KBM-7 (cell line): ENCODE data around the gene ICAM2.

Experiments used
- DNase-seq: peaks from one replicate; pipeline ENCODE4 v3.0.0-alpha.2; 2015
- in situ Hi-C: fragments of 300-500 bp; cut with MboI; formaldehyde crosslinking; loops from 2 replicates; pipeline ENCODE4 v1.14.3; 2020; ENCODE audit warnings: low sequenced_read_pairs, low pct_unique_long_range_greater_than_20kb, mixed read lengths

The ICAM2 gene

DNA sequence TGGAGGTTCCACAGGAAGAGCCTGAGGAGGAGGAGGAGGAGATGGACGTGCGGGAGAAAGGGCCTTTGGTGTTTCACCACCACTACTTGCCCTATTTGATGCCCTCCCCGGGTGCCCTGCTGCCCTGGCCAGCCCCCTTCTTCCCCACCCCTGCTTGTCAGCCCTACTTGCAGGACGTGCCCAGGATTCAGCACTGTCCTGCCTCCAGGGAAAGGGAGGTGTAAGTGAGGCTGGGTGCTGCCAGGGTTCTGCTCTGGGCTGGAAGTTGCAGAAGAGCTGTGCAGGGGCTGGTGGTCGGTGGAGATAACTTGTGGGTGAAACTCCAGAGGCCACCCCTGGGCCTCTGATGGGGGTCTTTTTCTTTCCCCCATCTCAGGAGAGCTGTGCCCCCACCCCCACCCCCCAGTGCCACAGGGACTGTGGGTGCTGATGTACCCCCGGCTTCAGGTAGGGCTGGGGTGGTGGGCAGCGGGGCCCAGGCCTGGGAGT is 19.3 kb downstream of the ICAM2 start:
- in situ Hi-C loops = no loop called here
- no peak for DNase-seq

DNA sequence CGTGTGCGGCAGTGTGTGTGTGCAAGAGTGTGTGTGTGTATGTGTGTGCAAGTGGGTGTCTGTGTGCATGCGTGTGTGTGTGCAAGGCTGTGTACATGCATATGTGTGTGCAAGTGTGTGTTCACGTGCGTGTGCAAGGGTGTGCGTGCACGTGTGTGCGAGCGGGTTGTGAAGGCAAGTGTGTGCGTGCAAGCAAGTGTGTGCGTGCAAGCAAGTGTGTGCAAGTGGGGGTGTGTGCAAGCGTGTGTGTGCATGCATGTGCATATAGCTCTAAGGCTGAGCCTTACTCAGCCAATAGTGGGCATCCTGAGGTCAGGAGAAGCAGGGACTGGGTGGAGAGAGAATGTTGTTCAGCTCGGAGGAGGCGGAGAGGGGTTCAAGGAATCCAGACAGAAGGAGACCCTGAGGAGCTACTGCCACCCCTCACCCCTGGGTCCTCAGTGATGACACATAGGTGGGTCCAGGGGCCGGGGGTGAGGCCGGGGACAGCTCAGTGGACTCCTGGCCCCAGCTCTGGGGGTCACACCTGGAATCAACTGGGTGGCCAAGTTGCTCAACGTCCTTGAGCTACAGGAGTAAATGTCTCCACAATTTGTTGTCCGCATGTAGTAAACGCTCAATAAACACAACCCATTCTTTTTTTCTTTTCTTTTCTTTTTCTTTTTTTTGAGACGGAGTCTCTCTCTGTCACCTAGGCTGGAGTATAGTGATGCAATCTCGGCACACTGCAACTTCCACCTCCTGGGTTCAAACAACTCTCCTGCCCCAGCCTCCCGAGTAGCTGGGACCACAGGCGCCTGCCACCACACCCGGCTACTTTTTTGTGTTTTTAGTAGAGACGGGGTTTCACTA is 20.5 kb downstream of the ICAM2 start:
- DNase-seq = no peak
- in situ Hi-C loops = no loop called here

DNA sequence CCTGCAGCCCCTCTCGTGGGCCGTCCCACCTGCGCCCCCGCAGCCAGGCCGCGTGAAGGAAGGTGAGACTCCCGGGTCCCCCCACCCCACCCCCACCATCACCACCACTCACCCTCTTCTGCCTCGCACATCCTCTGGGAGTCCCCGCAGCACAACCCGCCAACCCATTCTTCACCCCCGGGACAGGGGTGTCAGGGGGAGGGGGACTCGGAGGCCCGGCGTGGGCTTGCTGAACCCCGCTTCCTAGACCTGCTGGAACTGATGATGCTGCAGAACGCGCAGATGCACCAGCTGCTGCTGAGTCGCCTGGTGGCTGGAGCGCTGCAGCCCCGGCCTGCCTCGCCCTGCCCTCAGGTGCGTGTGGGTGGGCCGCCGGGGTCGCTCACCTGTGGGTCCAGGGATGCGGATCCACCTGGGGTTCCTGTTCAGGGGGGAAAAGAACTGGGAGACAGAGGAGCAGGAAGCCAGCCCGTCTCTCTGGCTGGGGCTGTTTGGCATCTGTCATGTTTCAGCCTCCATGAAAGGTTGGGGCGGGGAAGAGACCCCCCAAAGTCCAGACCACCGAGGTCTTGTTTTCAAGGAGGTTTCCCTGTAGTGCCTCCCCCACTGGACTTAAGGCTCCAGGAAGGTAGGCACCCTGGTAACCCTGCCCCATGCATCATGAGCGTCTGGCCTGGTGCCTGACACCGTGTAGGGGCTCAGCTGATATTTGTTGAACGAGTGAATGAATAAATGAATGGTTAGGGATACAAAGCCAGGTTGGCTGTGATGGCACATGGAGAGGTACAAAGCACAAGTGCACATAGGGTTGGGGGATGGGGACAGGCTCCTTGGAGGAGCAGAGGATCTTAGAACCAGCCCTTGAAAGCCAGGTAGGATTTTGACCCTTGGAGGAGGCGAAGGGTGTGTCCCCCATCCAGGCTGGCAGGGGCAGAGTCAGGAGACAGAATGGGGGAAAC is 21.4 kb downstream of the ICAM2 start:
- DNase-seq = no peak
- in situ Hi-C loops = no loop called here

DNA sequence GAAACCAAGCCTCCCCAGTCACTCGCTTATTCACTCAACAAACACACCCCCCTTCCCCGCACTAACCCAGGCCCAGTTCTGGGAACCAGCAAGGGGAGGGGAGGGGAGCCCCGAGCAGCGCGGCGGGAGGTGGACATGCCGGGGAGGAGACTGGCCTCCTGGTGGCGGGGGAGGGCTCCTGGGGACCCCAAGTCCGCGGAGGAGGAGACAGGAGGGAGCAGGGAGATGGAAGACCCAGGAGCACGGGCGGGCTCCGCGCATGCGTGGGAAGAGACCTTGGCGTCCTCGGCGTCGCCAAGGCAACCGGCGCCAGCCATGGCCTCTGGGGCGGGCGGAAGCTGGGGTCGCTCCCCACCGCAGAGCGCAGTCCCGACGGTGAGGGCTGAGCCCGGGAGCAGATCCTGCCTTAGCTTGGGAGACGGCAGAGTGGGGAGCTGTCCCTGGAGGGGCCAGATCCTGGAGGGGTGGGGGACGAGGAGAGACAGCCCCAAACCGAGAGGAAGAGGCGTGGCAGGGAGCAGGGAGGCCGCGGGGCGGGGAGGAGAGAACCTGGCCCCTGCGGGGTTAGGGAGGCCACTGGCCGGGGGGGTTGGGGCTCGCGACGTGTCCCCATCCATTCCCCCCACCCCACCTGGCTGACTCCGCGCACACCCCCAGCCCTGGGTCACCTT is 22.2 kb downstream of the ICAM2 start, which contains the start of gene PRR29:
Gene PRR29 (plus strand): TSS at position 302 of the 671 bp plus-strand sequence. CDS start 14 bp downstream, at position 316.
- in situ Hi-C loops = no loop called here
- DNase-seq = peak; percentile 64

DNA sequence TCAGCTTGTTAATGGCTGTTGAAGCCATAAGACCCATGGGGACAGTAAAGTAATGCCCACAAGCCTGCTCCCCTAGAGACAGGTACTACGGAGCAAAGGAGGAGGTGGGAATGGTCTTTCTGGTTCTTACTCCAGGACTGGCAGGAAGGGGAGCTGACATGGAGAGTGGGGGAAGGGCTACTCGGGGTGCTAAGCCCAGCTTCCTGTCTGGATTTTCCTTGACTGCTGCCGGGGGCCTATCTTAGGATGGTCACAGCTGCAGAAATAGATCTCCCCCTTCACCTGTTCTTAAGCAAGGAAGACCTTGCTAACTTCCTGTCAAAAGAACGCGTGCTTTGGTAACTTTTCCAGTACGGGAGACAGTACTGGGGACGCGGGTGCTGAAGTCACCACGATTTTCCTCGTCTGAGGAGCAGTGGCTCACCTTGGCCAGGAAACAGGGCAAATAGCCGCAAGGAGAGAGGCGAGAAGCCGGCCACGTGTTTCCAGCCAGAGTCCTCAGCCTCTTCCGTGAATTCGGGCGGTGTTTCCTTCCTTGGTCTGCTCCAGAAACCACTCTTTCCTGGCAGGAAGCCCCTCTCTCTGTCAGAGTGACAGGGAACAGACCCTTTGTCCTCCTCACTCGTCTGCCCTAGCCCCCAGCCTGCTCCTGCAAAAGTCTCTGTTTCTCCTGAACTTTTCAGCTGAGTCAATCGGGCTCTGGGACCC is 22.9 kb downstream of the ICAM2 start:
- no peak for DNase-seq
- in situ Hi-C loops = no loop called here

DNA sequence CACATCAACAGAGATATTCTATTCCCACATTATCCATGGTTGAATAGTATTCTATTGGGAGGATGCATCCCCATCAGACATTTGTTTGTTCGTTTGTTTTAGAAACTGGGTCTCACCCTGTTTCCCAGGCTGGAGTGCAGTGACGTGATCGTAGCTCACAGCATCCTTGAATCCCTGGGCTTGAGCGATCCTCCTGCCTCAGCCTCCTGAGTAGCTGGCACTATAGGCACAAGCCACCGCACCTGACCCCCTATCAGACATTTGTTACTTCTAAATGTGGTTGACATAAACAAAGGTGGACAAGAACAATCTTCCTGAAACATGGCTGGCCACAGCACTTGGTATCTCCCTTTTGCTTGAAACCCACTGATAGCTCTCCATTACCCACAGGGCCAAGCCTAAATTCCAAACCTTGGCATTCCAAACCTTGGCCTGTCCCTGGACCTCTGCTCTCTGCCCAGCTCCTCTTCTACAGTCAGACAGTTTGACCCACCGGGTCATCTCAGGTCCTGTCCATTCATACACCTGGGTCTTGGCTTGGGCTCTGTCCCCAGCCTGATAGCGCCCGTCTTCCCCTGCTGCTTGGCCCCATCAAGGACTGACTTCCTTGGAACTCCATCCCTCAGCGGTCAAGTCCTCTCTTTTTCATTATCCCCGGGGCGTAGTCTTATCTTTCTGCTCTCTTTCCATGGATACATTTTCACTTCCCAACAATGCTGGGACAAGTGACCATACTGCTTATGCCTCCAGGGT is 23.8 kb downstream of the ICAM2 start:
- in situ Hi-C loops = no loop called here

DNA sequence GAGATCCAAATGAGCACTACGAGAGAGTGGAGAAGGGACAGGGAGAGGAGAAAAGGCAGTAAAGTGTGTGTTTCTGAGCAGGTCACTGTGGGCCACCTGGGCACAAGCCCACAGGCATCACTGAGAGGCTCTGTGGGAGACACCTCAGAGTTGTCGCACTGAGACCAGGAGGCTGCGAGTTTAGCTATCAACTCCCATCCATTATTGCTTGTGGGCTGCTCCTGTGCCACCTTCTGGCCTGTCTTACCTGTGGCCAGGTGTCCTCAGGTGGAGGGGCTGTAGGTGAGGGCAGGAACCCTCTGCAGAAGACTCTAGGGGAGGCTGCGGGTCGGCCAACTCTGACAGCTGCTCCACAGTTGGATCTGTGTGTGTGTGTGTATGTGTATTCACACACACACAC is 24.8 kb downstream of the ICAM2 start:
- in situ Hi-C loops = no loop called here
- no peak for DNase-seq

More for the DNA sequence above, 23.8 kb downstream of the ICAM2 start:
- DNase-seq = no peak

DNA sequence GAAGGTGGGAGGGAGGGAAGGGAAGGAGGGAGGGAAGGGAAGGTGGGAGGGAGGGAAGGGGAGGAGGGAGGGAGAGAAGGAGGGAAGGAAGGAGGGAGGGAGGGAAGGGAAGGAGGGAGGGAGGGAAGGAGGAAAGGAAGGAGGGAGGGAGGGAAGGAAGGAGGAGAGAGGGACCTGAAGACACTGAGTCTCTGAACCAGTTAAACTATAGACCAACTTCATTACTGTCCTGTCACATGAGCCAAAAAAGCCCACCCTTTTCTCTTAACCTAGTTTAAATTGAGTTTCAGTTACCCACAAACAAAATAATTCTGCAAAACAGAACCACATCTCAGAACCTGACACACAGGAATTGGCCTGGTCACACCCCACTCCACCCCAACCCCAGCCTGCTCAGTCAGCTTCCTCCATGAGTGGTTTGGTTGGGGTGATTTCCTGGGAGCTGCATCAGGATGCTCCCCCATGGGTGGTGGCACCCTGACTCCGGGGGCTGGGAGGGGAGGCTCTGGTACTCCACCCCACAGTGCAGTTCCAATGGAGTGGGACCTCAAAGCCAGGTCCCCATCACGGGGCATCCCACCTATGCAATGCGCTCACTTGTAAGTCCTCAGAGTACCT is 27.0 kb downstream of the ICAM2 start:
- DNase-seq = no peak
- in situ Hi-C loops = no loop called here

DNA sequence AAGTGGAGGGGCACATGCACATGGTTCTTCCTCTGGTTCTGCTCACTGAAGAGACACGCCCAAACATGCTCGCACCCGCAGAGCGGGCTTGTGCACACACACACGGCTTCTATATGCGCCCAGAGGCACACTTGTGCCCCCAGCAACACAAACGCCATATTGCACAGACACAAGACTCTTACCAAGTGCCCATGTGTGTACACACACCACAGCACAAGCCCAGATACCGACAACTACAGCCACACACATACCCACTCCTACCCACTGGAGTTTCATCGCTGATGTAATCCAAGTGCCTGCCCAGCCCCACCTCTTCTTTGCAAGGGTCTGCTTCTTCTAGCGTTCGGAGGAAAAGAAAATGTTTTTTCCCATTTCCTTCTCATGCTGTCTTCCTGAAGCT is 28.8 kb downstream of the ICAM2 start:
- DNase-seq = no peak
- in situ Hi-C loops = no loop called here

DNA sequence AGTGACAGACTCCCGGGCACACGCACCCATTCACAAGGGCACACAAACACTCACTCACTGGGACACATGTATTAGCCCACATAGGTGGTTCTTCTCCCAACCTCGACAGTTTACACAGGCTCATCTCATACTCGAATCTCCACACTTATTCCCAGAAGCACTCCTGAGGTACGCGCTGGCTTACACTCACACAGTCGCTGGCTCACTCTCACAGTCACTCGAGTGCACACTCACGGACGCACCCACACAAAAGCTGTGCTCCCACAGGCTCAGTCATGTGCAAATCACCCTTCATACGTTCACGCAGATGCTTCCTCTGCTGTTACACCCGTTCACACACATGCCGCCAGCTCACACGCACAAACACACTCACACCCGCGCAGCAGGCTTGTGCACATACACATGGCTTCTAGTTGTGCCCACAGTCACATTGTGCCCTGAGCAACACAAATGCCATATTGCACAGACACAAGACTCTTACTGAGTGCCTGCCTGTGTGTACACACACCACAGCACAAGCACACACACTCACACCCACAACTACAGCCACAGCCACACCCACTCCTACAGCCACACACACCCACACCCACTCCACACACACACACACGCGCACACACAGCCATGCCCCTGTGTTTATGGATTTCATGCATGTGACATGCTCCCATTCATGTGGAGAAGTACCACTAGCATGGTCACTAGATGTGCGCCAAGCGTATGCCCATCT is 30.6 kb downstream of the ICAM2 start:
- in situ Hi-C loops = no loop called here
- no peak for DNase-seq

DNA sequence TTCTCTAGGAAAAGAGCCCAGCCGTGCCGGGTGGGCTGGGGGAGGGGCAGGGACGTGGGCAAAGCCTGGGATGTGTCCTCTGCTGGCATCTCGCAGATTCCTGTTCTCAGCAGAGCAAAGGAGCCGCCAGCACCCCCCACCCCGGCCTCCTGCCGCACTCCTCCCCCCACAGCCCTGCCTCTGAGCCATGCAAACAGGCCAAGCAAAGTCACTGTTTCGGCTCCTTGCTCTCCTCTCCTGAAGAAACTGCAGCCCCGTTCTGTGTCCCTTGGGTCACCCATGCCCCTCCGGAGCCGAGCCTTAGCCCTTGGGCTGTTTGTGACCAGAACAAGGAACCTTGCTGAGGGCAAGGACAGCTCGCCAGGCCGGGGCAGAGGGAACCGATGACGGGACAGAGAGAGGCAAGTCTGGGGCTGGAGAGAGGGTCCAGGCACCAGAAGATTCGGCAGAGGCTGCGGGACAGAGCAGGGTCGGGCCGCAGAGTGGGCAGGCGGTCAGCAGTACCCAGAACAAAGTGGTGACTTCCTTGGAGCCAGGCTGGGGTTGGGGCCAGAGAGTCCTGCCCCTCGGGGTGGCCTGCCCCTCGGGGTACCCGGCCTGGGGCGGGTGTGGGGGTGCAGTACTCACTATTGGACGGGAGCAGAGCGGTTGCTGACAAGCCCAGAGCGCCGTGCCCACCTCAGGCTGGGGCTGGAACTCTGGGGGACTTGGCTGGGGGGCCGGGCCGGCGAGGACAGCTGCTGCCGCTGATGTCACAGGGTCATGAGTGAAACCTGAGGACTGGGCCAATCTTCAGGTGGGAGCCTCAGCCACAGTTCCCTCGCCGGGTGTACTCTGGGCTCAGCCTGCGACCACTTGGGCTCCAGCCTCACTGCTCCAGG is 31.5 kb downstream of the ICAM2 start:
- no peak for DNase-seq
- in situ Hi-C loops = no loop called here

DNA sequence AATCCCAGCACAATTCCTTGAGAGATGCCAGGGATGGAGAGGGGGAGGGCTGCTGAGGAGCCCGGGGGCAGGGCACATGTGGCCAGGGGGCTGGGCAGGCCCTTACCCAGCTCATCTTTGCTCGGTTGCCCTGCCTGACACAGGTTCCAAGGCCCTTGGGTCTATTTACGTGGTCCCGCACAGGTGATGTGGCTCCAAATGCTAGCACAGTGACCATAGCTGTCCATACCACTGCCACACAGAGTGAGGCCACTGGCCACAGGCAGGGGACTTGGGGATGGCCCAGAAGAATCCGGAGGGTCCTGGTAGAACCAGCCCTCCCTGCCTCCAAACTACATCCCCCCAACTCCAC is 32.3 kb downstream of the ICAM2 start:
- DNase-seq = no peak
- in situ Hi-C loops = no loop called here

DNA sequence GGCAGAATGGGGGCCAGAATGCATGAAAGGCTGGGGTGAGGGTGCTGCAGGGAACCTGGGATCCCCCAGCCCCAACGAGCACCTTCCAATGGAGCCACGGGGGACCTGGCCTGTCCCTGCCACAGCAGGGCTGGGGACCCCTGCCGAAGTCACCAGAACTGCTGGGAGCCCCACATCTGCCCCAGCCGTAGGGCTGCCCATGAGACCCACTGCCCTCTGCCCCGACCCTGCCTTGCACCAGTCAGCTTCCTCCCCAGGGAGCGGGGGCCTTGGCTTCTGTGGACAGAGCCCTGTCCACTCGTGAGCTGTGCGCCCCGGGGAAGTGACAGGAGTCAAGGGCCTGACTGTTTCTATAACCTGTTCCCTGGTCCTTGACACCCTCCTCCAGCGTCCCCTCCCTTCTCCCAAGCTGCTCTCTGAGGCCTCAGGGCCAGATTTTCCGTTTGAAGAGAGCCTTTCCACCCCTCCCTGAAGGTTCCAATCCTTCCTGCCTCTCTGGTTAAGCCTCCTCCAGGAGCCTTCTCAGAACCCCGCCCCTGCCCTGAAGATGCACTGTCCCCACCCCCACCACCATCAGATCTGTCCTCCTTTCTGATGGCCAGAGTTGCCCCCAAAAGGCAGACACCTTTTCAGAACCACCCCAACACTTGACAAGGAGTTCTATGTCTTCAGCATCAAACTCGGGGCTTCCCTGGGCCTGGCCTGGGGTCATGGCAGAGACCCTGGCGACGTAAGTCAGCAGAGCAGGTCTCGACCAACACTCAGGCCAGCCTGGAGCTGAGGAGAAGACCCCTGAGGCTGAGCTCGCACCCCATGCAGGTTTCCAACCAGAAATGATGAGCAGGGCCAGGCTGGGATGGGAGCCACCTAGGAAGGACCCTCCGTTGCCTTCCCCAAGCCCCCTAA is 33.0 kb downstream of the ICAM2 start:
- DNase-seq = no peak
- in situ Hi-C loops = no loop called here

DNA sequence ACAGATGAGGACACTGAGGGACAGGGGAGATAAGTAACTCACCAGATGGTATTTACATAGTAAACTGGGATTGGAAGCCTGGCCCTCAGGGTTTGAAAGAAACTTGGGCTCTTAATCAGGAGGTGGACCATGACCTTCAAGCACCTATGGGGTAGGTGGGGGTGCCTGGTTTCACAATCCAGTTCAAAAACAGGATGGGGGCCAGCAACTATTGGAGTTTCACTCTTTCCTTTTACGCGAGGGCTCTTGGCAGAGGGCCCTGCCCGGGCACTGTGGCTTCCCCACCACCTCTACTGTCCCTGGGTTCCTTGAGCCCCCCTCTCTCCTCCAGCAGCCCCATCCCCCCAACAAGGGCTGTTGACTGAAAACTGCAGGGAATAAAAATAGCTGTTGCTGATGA is 33.6 kb downstream of the ICAM2 start:
- in situ Hi-C loops = no loop called here
- DNase-seq = no peak

DNA sequence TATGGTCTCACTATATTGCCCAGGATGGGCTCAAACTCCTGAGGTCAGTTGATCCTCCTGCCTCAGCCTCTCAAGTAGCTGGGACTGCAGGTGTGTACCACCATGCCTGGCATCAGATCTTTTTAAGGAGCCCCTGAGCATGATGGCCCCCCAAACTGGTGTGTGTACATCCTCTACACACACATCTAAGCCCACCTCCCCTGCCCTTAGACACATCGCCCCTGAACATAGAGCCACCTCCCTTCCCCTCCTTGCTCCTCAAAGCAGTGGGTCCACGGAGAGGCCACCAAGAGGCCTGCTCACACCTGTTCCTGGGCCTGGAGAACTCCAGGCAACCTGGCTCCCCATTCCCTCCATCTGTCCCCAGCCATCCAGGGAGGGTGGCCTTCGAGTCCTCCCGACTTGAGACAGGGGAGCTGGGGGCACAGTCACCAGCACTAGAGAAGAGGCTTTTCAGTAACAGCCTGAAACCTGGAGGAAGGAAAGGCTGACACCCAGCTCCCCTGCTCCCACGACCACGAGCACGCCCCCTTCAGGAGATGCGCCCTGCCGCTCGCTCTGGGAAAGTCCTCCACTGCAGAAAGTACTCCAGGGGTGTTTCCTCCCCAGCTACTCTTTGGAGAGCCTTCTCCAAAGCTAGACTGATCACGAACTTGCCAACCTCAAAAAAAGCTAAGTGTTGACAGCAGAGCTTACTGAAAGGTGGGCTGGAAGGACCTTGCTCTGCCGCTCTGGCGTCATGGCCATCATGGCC is 34.9 kb downstream of the ICAM2 start:
- DNase-seq = no peak

More for the DNA sequence above, 34.9 kb downstream of the ICAM2 start:
- in situ Hi-C loops = no loop called here
